Measurements from ENCODE around the gene ATP2A3.
"Not testable (repeated sequence)": the region's sequence is repeated elsewhere in the genome, so short reads cannot be mapped to it uniquely, and the experiment has no call there.

The ATP2A3 gene

DNA sequence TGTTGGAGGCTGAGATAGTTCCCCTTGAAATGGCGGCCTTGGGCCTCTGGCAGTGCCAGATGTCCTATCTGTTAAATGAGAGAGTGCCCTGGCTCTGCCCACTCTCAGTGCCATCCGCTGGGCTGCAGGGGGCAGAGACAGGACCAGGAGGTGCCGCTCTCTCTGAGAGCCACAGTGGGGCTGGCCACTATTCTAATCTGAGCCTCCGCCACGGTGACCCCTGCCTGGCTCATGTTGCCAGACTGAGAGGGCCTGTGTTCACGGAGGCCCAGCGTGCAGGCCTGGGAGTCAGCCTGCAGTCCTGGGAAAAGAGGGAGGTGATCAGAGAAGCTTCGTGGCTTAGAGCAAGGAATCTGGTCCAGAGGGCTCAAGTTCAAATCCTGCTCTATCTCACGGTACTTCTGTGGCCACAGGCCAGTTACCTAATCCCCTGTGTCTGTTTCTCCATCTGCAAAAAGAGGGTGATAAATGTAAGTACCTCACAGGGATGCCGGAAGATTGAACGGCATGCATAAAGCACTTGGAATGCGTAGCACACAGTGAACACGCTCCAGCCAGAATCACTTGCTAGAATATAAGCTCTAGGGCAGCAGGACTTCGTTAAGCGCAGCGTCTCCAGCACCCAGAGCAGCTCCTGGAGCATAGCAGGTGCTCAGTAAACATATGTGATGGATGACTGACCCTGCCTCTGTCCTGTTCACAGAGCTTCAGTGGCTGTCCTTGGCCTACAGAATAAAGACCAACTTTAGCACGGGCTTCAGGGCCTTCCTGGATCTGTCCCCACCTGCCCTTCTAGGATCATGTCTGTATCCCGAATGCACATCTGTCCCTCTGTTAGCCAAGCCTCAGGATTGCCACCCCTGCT lies 6.3 kb downstream of the ATP2A3 start:
- in situ Hi-C loops (cut with HindIII; ENCODE audit: low sequenced_read_pairs) = loop anchor here (5.0 kb wide), 3 partner anchors 49 to 101 kb away; no protein-coding TSS in a partner anchor

DNA sequence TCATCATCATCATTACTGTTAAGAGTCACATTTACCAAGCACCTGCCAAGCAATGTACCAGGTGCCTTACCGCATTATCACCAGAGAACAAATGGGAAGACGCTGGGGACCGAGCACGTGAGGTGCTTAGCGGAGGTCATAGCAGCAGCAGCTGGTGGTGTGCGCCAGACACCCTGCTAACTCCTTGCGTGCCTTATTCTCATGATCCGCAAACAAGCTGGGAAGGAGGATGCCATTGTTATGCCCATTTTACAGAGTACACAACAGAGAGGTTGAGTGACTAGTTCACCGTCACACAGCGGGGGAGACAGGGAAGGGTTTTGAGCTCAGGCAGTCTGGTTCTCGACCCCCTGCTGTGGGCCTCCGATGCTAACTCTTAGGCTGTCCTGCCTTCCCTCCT lies 7.3 kb downstream of the ATP2A3 start:
- in situ Hi-C loops (cut with HindIII; ENCODE audit: low sequenced_read_pairs) = loop anchor here (5.0 kb wide), 3 partner anchors 50 to 100 kb away; no protein-coding TSS in a partner anchor

DNA sequence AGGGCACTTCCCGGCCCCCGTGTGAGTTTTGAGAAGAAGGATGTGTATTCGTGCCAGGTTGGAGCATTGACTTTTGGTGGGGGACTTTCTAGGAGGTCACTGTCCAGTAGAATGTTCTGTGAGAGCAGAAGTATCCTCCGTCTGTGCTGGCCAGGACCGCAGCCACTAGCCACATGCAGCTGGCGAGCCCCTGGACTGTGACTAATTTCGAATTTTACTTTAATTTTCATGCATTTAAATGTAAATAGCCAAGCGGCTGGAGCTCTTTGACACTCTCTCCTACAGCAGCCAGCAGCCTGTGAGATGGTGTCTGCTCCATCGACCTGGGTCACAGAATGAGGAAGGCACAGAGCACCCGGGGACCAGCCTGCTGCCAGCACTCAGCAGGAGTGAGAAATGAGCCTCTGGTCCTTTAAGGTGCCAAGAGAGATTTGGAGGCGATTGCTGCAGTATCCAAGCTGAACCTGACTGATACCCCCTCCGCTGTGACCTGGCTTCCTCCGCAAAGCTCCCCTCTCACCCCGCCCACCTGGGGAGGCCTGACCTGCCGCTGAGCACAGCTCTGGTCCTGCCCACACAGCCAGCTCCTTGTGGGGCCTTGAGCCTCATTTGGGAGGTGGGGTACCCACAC lies 7.8 kb downstream of the ATP2A3 start:
- in situ Hi-C loops (cut with HindIII; ENCODE audit: low sequenced_read_pairs) = loop anchor here (5.0 kb wide), 3 partner anchors 49 to 99 kb away; no protein-coding TSS in a partner anchor

DNA sequence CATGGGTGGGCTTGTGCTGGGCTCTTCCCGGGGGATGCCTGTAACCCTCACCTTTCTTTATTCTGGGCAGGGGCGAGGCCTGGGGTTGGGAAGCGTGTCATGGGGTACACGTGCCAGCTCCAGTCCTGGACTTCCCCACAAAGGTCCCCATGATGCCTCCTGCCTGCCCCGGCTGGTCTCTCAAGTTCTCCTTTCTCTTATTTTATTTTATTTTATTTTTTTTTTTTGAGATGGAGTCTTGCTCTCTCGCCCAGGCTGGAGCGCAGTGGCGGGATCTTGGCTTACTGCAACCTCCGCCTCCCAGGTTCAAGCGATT lies 8.6 kb downstream of the ATP2A3 start:
- in situ Hi-C loops (cut with HindIII; ENCODE audit: low sequenced_read_pairs) = loop anchor here (5.0 kb wide), 3 partner anchors 48 to 98 kb away; no protein-coding TSS in a partner anchor

DNA sequence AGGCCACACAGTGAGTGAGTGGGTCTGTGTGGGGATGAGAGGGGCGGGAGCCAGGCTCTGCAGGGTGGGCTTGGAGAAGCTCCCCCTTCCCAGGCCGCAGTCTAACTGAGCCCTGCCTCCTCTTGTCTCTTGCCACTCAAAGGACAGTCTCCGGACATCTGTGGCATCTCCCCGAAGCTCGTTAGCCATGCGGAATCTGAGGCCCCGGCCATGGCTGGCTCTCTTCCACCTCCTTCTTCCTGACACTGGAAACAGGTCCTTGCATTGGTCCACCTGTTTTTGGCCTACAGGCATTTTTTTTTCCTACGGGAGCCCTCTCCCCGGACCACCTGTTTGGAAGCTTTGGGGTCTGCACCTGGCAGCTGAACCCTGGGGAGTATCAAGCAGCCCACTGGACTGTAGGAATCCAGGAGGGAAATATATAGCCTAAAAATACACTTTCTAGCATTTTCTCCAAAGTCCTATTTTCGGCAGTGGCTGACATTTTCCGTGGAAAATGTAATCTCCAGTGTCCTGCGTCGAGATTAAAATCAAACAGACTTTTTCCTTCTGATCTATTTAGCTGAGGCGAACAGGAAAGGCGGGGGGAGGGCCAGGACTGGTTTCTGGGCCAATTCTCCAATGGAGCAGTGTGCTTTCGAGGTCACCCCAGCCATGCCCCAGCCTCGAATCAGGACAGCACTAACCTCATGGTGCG lies 9.1 kb downstream of the ATP2A3 start:
- in situ Hi-C loops (cut with HindIII; ENCODE audit: low sequenced_read_pairs) = loop anchor here (5.0 kb wide), 3 partner anchors 48 to 98 kb away; no protein-coding TSS in a partner anchor

DNA sequence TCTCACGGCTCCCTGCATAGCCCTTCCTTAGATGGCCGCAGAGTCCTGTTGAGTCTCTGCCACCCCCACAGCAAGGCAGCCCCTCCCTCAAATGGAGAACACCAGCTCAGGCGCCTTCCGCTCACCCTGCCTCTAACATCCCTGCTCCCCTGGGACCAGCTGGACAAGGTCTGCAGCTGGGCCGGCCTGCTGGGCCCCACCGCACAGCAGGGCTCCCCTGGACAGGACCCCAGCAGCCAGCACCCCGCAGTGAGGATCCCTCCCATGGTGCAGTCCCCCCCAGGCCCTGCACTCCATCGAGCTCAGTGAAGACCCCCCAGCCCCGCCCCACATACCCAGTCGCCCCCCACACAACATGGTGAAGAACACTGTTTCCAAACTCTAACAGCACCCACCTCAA lies 10.2 kb downstream of the ATP2A3 start:
- in situ Hi-C loops (cut with HindIII; ENCODE audit: low sequenced_read_pairs) = no loop called here

DNA sequence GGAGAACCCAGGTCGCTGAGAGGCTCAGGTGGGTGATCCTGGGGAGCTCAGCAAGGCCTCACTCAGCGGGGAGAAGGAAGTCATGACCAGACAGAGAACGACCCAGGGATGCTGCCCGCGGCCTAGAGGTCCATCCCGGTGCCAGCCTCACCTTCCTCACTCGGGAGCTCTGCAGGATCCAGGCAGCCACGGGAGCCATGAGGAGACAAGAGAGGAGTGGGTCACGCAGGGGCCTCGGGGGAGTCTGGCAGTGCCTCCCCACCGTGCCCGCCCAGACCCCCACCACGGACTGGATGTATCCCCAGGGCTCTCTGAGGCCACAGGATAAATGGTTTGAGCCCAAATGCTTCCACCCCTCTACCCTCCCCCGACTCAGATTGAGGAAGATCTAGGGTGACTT lies 10.7 kb downstream of the ATP2A3 start:
- in situ Hi-C loops (cut with HindIII; ENCODE audit: low sequenced_read_pairs) = no loop called here

DNA sequence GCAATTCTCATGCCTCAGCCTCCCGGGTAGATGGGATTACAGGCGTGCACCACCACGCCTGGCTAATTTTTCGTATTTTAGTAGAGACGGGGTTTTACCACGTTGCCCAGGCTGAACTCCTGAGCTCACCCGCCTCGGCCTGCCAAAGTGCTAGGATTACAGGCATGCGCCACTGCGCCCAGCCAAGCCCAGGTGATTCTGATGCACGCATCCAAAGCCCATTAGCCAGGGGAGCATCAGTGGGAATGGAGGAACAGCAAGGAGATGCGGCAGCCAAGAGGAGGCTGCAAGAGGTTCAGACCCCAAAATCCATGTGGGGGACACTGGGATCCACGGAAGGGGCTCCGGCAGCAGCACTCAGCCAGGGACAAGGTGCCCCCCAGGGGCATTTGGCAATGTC lies 12.1 kb downstream of the ATP2A3 start:
- in situ Hi-C loops (cut with HindIII; ENCODE audit: low sequenced_read_pairs) = no loop called here

DNA sequence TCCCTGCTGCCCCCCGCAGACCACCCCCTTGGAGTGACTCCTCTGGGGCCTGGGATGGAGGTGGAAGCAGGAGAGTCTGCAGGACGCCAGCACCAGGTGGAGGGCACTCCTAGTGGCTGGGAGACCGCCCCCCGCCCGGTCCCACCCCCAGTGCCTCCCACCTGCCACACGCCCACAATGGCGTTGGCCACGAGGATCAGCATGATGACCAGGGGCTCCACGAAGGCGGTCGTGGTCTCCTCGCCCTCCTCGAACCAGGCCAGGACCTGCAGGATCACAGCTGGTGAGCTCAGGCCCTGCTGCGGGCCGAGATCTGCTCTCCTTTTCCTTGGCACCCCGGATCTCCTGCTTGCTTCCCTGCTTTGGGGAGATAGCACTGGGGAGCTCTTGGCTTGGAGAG lies 12.8 kb downstream of the ATP2A3 start:
- in situ Hi-C loops (cut with HindIII; ENCODE audit: low sequenced_read_pairs) = no loop called here

DNA sequence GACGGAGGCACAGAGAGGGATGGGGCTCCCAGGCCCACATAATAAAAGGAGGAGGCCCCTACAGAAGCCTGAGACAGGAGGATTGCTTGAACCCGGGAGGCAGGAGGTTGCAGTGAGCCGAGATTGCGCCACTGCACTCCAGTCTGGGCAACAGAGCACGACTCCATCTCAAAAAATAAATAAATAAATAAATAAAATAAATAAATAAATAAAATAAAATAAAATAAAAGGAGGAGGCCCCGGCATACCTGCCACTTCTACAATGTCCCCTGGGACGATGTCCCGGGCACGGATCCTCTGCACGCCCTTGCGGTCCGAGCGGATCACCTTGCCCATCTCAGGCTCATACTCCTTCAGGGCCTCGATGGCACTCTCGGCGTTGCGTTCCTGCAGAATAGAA lies 13.2 kb downstream of the ATP2A3 start:
- in situ Hi-C loops (cut with HindIII; ENCODE audit: low sequenced_read_pairs) = no loop called here

DNA sequence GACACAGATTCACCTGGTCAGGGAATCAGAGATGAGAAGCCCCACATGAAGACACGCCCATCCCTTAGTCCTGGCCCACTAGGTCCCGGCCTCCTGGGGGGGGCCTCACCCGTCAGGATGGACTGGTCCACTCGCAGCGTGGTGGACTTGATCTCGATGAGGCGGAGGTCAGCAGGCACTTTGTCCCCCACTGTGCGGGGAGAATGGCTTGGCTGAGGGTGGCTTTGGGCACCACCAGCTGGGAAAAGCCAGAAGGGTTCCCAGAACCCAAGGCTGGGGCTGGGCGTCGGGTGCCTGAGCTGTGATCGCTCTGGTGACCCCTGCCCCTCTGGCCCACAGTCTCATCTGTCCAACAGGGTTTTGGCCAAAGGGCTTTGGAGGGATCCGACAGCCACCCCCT lies 13.7 kb downstream of the ATP2A3 start:
- in situ Hi-C loops (cut with HindIII; ENCODE audit: low sequenced_read_pairs) = no loop called here

DNA sequence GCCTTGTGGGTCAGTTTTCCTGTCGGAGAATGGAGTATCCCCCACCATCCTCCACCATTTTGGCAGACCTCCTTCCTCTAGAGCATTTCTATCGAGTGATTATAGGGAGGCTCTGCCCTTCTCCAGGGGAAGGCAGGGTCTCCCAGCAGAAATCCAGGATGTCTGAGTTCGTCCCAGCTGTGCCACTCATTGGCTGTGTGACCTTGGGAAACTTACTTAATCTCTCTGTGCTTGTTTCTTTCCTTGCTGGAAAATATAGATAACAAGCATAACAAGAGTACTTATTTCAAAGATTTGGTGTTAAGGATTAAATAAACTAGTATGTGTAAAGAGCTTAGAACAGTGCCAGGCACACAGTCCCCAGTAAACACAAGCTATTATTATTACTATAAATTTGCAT lies 14.8 kb downstream of the ATP2A3 start:
- in situ Hi-C loops (cut with HindIII; ENCODE audit: low sequenced_read_pairs) = no loop called here

DNA sequence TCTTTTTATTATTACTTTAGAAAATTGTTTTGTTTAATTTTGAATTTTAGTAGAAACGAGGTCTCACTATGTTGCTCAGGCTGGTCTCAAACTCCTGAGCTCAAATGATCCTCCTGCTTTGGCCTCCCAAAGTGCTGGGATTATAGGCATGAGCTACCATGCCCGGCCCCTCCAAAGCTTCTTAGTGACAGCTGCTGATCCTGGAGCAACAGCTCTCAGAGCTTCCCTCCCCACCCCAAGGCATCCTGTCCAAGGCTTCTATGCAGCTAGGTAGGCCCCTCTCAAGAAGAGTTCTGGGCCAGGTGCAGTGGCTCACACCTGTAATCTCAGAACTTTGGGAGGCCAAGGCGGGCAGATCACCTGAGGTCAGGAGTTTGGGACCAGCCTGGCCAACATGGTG lies 15.7 kb downstream of the ATP2A3 start:
- in situ Hi-C loops (cut with HindIII; ENCODE audit: low sequenced_read_pairs) = not testable (repeated sequence)

DNA sequence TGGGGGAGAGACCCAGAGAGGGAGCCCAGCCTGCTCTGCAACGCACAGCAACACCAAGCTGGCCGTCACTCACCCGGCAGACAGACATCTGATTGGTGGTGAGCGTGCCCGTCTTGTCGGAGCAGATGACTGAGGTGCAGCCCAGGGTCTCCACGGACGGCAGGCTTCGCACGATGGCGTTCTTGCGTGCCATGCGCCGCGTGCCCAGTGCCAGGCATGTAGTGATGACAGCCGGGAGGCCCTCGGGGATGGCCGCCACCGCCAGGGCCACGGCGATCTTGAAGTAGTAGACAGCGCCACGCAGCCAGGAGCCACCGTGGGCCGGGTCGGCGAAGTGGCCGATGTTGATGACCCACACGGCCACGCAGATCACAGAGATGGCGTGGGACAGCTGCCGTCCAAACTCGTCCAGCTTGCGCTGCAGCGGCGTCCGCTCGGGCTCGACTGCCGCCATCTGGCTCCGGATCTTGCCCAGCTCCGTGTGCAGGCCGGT lies 16.9 kb downstream of the ATP2A3 start:
- in situ Hi-C loops (cut with HindIII; ENCODE audit: low sequenced_read_pairs) = no loop called here

DNA sequence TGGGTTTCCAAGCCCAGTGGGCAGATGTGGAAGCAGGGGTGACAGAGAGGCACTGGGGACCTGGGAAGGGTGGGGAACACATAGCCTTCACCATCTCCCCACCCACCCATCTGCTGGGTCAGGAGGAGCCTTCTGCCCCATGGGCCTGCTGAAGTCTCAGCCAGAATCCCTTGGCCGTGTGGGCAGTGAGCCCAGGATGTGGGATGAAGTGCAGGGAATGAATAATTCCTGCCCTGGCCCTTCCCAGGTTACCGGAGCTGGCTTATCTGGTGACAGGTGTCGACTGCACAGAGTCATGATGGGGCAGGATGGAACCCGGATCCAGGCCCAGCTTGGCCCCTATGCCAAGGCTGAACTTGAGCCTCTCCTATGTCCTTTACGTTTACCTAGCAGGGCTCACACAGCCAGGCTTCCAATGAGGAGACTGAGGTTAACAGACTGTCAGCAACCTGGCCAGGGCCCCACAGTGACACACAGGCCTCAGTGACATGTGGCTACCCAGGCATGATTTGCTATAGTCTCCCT lies 17.5 kb downstream of the ATP2A3 start:
- in situ Hi-C loops (cut with HindIII; ENCODE audit: low sequenced_read_pairs) = no loop called here

DNA sequence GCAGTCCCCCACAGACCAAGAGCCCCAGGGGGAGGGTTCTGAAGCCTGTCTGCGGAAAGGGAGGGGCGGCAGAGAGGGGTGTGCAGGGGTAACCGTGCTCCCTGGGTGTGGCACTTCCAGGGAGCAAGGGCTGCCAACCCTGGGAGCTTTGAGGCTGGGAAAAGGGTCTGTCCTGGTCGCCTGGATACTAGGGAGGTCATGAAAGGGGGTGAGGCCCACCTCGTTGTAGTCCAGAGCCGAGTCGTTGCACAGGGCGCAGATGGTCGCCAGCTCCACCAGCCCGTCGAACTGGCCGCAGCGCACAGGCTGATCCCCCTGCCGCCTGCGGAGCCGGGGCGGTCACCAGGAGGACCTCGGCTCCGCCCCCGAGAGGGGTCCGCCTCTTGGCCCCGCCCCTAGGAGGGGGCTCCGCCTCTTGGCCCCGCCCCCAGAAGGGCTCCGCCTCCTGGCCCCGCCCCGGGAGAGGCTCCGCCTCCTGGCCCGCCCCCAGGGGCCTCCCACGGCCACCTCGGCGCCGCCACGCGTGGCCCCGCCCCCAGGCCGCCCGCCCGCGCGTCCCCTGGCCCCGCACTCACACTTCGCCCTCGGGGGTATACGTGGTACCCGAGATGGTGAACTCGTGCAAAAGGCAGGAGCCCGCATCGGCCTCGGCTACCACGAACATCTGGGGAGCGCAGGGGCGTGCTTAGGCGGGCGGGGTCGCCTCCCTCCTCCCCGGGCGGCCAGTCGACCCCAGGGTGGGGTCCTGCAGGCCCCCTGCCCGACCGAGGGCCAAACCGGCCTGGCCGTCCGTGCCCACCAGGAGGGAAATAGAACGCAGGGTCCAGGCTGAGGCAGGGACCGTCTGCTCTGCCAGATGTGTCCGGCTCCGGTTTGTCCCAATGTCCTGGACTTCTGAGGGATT lies 19.5 kb downstream of the ATP2A3 start:
- in situ Hi-C loops (cut with HindIII; ENCODE audit: low sequenced_read_pairs) = no loop called here

DNA sequence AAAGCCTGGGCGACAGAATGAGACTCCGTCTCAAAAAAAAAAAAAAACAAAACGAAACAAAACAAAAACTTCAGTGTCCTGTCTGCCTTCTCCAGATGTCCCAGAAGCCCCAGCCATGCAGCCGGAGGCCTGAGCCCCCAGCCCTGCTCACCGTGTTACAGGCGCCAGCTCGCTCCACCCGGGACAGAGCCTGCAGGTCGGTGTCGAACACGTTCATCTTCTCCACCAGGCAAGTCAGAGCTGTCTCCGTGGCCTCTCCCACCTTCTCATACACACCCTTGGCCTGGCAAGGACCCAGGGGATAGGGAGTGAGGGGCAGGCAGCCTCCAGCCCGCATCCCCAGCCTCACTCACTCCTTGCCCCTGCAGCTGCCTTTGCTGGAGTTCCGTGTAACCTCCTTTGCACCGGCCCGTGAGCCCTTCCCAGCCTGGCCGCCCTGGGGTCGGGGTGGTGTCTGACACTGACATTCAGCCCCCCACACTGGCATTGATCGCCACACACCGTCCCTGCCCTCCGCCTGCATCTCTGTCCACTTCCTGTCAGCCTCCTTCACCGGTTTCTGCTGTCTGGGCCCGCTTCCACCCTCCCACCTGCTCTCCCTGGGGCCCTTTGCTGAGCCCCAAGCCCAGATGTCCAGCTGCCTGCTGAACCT lies 20.9 kb downstream of the ATP2A3 start:
- in situ Hi-C loops (cut with HindIII; ENCODE audit: low sequenced_read_pairs) = no loop called here

DNA sequence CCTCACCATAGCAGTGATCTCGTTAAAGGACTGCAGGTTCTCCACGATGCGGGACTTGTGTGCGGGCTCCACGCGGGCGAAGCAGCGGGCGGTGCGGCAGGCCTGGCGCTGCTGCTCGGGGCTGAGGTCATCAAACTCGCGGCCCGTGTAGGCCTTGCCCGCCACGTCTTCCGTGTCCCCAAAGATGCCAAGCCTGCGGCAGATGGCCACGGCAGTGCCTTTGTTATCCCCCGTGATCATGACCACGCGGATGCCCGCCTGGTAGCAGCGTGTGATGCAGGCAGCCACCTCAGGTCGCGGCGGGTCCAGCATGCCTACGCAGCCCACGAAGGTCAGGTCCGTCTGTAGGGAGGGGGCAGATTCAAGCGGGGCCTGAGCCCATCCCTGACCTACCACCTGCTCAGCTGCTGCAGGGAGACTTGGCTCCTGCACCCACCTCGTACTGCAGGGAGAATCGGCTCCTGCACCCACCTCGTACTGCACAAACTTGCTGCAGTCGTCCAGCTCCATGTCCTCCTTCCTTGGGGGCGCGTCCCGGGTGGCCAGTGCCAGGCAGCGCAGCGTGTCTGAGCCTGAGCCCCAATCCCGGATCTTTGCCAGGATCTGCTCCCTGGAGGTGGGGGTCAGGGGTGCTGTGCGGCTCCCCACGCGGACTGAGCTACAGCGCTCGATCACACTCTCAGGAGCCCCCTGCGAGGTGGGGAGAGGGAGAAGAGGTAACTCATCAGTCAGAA lies 23.1 kb downstream of the ATP2A3 start:
- in situ Hi-C loops (cut with HindIII; ENCODE audit: low sequenced_read_pairs) = no loop called here

DNA sequence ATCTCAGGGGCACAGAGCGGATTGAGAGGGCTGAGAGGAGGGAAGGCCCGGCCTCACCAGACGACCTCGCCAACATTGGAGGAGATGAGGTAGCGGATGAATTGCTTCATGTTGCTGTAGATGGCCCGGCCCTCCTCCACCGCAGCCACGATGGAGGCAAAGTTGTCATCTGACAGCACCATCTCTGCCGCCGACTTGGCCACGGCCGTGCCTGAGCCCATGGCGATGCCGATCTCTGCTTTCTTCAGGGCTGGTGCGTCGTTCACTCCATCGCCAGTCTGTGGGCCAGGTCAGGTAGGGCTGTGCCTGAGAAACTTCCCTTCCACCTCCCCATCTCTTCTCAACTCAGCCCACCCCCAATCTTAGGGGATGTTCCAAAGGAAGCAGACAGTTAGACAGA lies 26.9 kb downstream of the ATP2A3 start:
- in situ Hi-C loops (cut with HindIII; ENCODE audit: low sequenced_read_pairs) = no loop called here
